ENCODE results near the gene SMIM11. TPM values are rescaled to one million over a fixed set of nuclear protein-coding genes. Genes with fewer than 3 reads are reported as not detected.
A peak's percentile ranks its signal among the peaks of the same experiment; 100 is the strongest.

The SMIM11 gene
- total RNA-seq, 2 donors from 2014 or later = 3.0 to 9.8 TPM

- H3K27ac ChIP-seq = peak overlapping the region; percentile 27
- intact Hi-C loops (cut with DNase I) = no loop called here
- no peak for DNase-seq
Measured at GRCh38 chr21:34345892-34346291, 29.4 kb upstream of the SMIM11 start.

DNA sequence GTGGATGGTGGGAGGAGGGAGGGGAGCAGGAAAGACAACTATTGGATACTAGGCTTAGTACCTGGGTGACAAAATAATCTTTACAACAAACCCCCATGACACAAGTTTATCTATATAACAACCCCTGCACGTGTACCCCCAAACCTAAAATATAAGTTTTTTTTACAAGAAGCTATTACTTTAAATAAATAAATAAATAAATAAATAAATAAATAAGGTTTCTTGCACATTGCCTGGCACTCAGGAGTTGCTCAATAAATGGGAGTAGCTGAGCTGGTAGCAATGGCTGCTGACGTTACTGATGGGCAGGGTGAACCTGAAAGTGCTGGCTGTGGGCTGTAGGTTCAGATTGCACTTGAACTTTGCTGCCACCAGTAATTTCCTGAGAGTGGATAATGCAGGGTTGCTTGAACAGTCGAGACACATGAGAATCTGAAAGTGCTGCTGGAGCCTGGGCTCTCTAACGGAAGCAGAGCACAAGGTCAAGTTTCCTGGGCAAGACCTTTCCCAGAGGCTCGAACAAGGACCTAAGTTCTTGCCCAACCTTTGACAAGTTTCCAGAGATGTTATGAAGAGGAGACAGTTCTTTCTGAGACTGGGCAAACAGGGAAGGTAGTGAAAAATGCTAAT, 26.3 kb upstream of the SMIM11 start:
- H3K36me3 ChIP-seq = no peaks in the 10 kb centered on the region
- no peak overlapping the region for H3K9ac ChIP-seq (ENCODE audit: low read depth in 2 of 2, low read length in 2 of 2)
- no peak for DNase-seq
- H3K4me3 ChIP-seq = no peak overlapping the region
- no peak overlapping the region for H3K27ac ChIP-seq
- no peaks in the 10 kb centered on the region for H3K27me3 ChIP-seq
- TF ChIP-seq, protein P1, sequence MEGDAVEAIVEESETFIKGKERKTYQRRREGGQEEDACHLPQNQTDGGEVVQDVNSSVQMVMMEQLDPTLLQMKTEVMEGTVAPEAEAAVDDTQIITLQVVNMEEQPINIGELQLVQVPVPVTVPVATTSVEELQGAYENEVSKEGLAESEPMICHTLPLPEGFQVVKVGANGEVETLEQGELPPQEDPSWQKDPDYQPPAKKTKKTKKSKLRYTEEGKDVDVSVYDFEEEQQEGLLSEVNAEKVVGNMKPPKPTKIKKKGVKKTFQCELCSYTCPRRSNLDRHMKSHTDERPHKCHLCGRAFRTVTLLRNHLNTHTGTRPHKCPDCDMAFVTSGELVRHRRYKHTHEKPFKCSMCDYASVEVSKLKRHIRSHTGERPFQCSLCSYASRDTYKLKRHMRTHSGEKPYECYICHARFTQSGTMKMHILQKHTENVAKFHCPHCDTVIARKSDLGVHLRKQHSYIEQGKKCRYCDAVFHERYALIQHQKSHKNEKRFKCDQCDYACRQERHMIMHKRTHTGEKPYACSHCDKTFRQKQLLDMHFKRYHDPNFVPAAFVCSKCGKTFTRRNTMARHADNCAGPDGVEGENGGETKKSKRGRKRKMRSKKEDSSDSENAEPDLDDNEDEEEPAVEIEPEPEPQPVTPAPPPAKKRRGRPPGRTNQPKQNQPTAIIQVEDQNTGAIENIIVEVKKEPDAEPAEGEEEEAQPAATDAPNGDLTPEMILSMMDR (IDR thresholded peaks at IDR 0.05) = no peak
- no peaks in the 10 kb centered on the region for H3K4me1 ChIP-seq
- no peaks in the 10 kb centered on the region for H3K9me3 ChIP-seq
- intact Hi-C loops (cut with DNase I) = no loop called here

More at GRCh38 chr21:34345892-34346291, 29.4 kb upstream of the SMIM11 start:
- H3K36me3 ChIP-seq = no peaks in the 10 kb centered on the region
- no peak overlapping the region for H3K4me3 ChIP-seq
- TF ChIP-seq, protein P1 (IDR thresholded peaks at IDR 0.05) = no peak
- no peaks in the 10 kb centered on the region for H3K27me3 ChIP-seq
- H3K4me1 ChIP-seq = no peaks in the 10 kb centered on the region
- H3K9me3 ChIP-seq = no peaks in the 10 kb centered on the region
- no peak overlapping the region for H3K9ac ChIP-seq (ENCODE audit: low read depth in 2 of 2, low read length in 2 of 2)

DNA sequence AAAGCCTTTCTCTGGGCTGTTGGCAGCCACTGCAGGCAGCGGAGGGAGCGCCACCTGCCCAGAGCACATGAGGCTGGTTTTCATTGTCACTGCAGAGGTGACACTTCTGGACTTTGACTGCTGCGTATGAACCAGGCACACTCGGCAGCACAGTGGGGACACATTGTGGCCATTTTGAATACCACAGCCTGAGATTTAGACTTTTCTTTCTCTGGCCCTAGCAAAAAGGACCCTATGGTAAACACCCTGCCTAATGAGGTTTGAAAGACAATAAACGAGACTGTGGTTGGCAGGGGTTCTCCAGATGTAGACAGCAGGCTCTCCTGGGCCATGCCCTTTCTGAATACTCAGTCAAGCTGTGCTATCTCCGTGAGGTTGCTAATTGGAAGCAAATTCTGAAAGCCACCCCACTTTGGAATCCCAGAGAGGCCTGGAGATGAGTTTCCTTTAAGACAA, 23.5 kb upstream of the SMIM11 start:
- Histone ChIP-seq H3K36me3 (no peaks in the 10 kb centered on the region), H3K27ac (no peak overlapping the region), H3K9ac (ENCODE audit: low read depth in 2 of 2, low read length in 2 of 2) (no peak overlapping the region), H3K4me1 (no peaks in the 10 kb centered on the region), H3K4me3 (no peak overlapping the region), H3K27me3 (no peaks in the 10 kb centered on the region), H3K9me3 (no peaks in the 10 kb centered on the region)
- TF ChIP-seq, protein P1 (IDR thresholded peaks at IDR 0.05) = peak; percentile 40
- peak; percentile 50 for DNase-seq
- intact Hi-C loops (cut with DNase I) = loop anchor here (2.0 kb wide), 1 partner anchor 429 kb away; no protein-coding TSS in a partner anchor

DNA sequence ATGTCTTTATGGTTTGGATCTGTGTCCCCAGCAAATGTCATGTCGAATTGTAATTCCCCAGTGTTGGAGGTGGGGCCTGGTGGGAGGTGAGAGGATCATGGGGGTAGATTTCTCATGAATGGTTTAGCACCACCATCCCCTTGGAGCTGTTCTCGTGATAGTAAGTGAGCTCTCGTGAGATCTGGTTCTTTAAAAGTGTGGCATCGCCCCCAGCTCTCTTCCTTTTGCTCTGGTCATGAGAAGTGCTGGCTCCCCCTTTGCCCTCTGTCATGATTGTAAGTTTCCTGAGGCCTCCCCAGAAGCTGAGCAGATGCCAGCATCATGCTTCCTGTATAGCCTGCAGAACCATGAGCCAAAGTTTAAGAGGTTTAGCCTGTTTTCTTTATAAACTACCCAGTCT, 22.8 kb upstream of the SMIM11 start:
- intact Hi-C loops (cut with DNase I) = loop anchor here (2.0 kb wide), 1 partner anchor 430 kb away; no protein-coding TSS in a partner anchor

GRCh38 chr21:34353182-34353581, 22.1 kb upstream of the SMIM11 start:
- no peaks in the 10 kb centered on the region for H3K36me3 ChIP-seq
- no peaks in the 10 kb centered on the region for H3K27me3 ChIP-seq
- H3K9me3 ChIP-seq = no peaks in the 10 kb centered on the region
- no peak overlapping the region for H3K4me3 ChIP-seq
- H3K4me1 ChIP-seq = no peaks in the 10 kb centered on the region
- no peak overlapping the region for H3K9ac ChIP-seq (ENCODE audit: low read depth in 2 of 2, low read length in 2 of 2)
- no peak for DNase-seq
- TF ChIP-seq, protein P1 (IDR thresholded peaks at IDR 0.05) = no peak
- intact Hi-C loops (cut with DNase I) = loop anchor here (2.0 kb wide), 1 partner anchor 430 kb away; no protein-coding TSS in a partner anchor
- H3K27ac ChIP-seq = no peak overlapping the region

More for the DNA sequence above, 22.8 kb upstream of the SMIM11 start:
- Histone ChIP-seq H3K4me1 (no peaks in the 10 kb centered on the region), H3K27me3 (no peaks in the 10 kb centered on the region), H3K4me3 (no peak overlapping the region), H3K36me3 (no peaks in the 10 kb centered on the region), H3K27ac (no peak overlapping the region), H3K9me3 (no peaks in the 10 kb centered on the region), H3K9ac (ENCODE audit: low read depth in 2 of 2, low read length in 2 of 2) (no peak overlapping the region)
- TF ChIP-seq, protein P1 (IDR thresholded peaks at IDR 0.05) = no peak
- no peak for DNase-seq

All from colonic mucosa (tissue), 4 donors.